SK-N-MC (cell line): ENCODE results near the gene SCIMP.
"Not testable (repeated sequence)": the region's sequence is repeated elsewhere in the genome, so short reads cannot be mapped to it uniquely, and the experiment has no call there.

Experiments
- DNase-seq: peaks from one replicate; pipeline ENCODE4 v3.0.0-alpha.2; 2011; ENCODE audit warnings: low read depth, low spot score
- H3K27ac ChIP-seq: fragments of 200-600 bp; sonication (generic); 2 replicates; pipeline ENCODE4 v1.5.1; 2016; ENCODE audit warnings: mixed run types
- H3K36me3 ChIP-seq: fragments of 200-600 bp; sonication (generic); 2 replicates; pipeline ENCODE4 v1.6.1; 2017; ENCODE audit warnings: antibody characterized with exemption, low read length, mixed read lengths; ENCODE audit not compliant: insufficient read depth
- H3K4me3 ChIP-seq: fragments of 200-600 bp; sonication (generic); 2 replicates; pipeline ENCODE4 v1.5.1; 2016
- H3K9ac ChIP-seq: fragments of 200-600 bp; sonication (generic); 2 replicates; pipeline ENCODE4 v1.8.0; 2017; ENCODE audit warnings: mixed run types, mixed read lengths; ENCODE audit not compliant: insufficient read length
- H3K9me3 ChIP-seq: fragments of 200-600 bp; sonication (generic); 2 replicates; pipeline ENCODE4 v1.6.1; 2017; ENCODE audit warnings: low read depth, mild to moderate bottlenecking, antibody characterized with exemption, low read length, moderate library complexity, mixed read lengths
- EZH2 ChIP-seq: fragments of 200-600 bp; sonication (generic); IDR thresholded peaks from one replicate; pipeline ENCODE4 v1.6.1; 2017; ENCODE audit warnings: antibody characterized with exemption
- FOXP2 ChIP-seq: optimal IDR thresholded peaks from 2 replicates; pipeline ENCODE3; 2011; ENCODE audit warnings: mild to moderate bottlenecking, moderate library complexity; ENCODE audit not compliant: insufficient read depth; ENCODE audit errors: extremely low read length, control extremely low read depth
- POLR2AphosphoS5 ChIP-seq: IDR thresholded peaks from 2 replicates; pipeline ENCODE4 v1.6.1; 2012; ENCODE audit warnings: mild to moderate bottlenecking, low read depth, low read length, borderline replicate concordance

Gene SCIMP

DNA sequence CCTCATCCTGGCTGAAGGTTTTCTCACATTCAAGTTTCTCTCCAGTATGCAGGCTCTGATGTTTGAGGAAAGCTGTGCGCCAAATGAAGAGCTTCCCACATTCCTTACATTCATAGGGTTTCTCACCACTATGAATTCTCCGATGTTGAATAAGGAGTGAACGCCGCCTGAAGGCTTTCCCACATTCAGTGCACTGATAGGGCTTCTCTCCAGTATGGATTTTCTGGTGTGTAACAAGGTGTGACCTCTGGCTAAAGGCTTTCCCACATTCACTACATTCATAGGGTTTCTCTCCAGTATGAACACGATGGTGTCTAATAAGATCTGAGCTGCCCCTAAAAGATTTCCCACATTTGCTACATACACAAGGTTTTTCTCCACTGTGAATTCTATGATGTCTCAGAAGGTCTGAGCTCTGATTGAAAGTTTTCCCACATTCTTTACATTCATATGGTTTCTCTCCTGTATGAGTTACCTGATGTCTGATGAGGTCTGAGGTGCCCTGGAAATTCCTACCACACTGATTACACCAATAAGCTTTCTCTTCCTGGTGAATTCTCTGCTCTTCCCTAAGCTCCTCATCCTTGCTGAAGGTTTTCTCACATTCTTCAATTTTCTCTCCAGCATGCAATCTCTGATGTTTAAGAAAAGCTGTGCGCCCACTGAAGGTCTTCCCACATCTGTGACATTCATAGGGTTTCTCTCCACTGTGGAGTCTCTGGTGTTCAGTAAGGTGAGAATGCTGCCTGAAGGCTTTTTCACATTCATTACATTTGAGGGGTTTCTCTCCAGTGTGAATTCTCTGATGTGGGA lies 51.9 kb downstream of the SCIMP start:
- H3K9me3 ChIP-seq: peaks cover 39% of the 10 kb centered on the region
- 0 out of 2 replicates have a peak overlapping the region, but pooled peaks have one; percentile 2 for H3K4me3 ChIP-seq
- no peak for DNase-seq
- peaks cover 3% of the 10 kb centered on the region for H3K36me3 ChIP-seq
- no peak overlapping the region for H3K27ac ChIP-seq
- no peak overlapping the region for H3K9ac ChIP-seq
- no peak for TF ChIP-seq POLR2AphosphoS5
- no peak for TF ChIP-seq EZH2
- no peak for TF ChIP-seq FOXP2

DNA sequence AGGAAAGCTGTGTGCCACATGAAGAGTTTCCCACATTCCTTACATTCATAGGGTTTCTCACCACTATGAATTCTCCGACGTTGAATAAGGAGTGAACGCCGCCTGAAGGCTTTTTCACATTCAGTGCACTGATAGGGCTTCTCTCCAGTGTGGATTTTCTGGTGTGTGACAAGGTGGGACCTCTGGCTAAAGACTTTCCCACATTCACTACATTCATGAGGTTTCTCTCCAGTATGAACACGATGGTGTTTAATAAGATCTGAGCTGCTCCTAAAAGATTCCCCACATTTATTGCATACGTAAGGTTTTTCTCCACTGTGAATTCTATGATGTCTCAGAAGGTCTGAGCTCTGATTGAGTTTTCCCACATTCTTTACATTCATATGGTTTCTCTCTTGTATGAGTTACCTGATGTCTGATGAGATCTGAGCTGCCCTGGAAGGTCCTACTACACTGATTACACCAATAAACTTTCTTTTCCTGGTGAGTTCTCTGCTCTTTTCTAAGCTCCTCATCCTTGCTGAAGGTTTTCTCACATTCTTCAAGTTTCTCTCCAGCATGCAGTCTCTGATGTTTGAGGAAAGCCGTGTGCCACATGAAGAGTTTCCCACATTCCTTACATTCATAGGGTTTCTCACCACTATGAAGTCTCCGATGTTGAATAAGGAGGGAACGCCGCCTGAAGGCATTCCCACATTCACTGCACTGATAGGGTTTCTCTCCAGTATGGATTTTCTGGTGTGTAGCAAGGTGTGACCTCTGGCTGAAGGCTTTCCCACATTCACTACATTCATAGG lies 53.0 kb downstream of the SCIMP start:
- DNase-seq: no peak
- TF ChIP-seq EZH2 (no peak), POLR2AphosphoS5 (no peak)
- no peak overlapping the region for H3K9ac ChIP-seq
- peaks cover 39% of the 10 kb centered on the region for H3K9me3 ChIP-seq
- H3K4me3 ChIP-seq: no peak overlapping the region
- no peaks in the 10 kb centered on the region; the same call in 1 of the 2 replicates for H3K36me3 ChIP-seq
- H3K27ac ChIP-seq: no peak overlapping the region

DNA sequence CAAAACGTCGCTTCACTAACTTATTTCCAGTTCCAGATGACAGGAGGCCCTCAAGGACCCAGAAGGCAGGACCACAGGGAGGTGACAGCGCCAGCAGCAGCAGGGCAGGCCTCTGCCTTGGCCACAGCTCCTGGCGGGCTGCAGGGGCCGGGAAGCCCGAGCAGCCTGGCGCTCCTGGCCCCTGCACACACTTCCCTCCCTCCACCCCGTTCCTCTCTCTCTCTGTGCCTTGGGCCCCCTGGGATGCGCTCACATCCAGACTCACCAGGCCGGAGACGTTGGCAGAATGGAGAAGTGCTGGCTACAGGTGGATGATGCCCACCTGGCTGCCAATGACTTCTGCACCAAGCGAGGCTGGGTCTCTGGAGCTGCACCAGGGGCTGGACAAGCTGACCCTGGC lies 55.7 kb downstream of the SCIMP start:
- Histone ChIP-seq H3K9me3 (peaks cover 35% of the 10 kb centered on the region), H3K9ac (no peak overlapping the region), H3K27ac (no peak overlapping the region), H3K36me3 (peaks cover 9% of the 10 kb centered on the region; the same call in 1 of the 2 replicates), H3K4me3 (no peak overlapping the region)
- no peak for DNase-seq
- TF ChIP-seq POLR2AphosphoS5 (no peak), FOXP2 (no peak), EZH2 (no peak)

DNA sequence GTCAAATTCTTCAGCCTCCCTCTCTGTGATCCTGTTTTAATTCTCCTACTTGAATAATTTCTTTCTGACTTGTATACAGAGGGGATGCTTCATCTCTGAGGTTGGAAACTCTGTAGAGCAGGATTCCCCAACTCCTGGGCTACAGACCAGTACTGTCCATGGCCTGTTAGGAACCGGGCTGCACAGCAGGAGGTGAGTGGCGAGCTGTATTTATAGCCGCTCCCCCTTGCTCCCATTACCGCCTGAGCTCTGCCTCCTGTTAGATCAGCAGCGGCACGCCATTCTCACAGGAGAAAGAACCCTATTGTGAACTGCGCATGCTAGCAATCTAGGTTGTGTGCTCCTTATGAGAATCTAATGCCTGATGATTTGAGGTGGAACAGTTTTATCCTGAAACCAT lies 59.6 kb downstream of the SCIMP start:
- not testable (repeated sequence) for H3K27ac ChIP-seq, H3K4me3 ChIP-seq, H3K9ac ChIP-seq, DNase-seq, H3K36me3 ChIP-seq, H3K9me3 ChIP-seq

DNA sequence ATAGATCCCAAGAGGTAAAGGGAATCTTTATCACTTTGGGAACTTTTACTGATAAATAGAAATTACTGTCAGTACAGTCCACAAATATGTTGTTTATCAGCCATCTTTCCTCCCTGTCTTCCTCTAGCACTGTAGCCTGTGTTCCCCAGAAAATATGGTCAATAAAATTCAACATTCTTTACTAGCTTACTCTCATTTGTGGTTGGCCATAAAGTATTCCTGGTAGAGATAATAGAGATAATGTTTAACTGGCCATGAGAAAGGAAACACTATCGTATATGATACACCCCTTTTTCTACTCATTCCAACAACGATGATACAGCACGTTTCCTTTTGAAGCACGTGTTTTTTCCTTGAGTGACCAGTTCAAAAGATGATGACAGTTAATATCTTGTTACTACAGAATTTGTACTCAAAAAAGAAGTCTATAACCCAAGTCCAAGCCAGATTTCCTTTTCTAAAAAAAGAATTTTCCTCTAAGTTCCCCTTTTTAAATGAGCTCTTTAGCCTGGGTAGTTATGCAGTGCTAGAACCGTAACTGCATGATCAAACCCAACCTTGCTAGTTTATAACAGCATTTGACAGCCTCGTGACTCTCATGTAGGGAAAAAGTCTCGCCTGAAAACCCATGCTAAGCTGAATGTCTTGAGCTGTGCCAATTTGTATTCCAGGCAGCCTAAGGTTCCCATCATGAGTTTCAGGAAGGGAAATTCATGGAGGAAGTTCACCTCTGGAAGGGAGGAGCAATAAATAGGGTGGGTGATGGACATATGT lies 68.7 kb downstream of the SCIMP start:
- H3K4me3 ChIP-seq, DNase-seq, H3K9ac ChIP-seq, H3K36me3 ChIP-seq, H3K27ac ChIP-seq, H3K9me3 ChIP-seq: not testable (repeated sequence)

DNA sequence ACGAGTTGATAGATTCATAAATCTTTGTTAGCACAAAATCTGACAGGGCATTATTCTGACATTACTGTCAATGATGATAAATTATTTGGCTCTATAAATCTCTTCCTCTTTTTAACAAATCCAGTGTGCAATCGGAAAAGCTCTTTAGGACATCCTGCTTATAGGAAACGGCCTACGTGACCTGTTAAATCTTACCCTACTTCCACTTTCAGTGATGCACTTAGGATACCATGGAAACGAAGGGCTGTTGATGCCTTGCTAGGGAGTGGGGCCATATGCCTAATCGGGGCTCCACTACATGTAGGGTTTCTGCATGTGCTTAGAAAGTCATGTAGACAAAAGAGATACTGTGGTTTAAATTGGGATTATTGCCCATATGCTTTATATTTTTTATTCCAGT lies 70.2 kb downstream of the SCIMP start:
- Histone ChIP-seq H3K36me3 (no peaks in the 10 kb centered on the region), H3K9ac (no peak overlapping the region), H3K9me3 (no peaks in the 10 kb centered on the region), H3K4me3 (no peak overlapping the region), H3K27ac (no peak overlapping the region)
- DNase-seq: no peak
- no peak for TF ChIP-seq POLR2AphosphoS5

DNA sequence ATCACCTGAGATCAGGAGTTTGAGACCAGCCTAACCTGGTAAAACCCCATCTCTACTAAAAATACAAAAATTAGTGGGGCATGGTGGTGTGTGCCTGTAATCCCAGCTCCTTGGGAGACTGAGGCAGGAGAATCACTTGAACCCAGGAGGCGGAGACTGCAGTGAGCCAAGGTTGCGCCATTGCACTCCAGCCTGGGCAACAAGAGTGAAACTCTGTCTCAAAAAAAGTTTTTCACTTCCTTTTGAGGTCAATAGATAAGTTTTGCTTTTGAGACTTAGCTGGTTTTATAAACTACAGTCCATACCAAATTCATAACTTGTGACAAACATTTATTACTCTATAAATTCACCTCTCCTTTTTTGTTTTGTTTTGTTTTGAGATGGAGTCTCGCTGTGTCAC lies 72.9 kb downstream of the SCIMP start:
- not testable (repeated sequence) for DNase-seq, H3K27ac ChIP-seq, H3K9ac ChIP-seq

DNA sequence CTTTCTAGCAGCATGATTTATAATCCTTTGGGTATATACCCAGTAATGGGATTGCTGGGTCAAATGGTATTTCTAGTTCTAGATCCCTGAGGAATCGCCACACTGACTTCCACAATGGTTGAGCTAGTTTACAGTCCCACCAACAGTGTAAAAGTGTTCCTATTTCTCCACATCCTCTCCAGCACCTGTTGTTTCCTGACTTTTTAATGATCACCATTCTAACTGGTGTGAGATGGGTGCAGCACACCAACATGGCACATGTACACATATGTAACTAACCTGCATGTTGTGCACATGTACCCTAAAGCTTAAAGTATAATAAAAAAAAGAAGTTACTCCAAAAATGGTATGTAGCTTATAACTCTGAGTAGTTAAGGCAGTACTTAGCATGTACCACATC lies 74.0 kb downstream of the SCIMP start:
- not testable (repeated sequence) for DNase-seq, H3K9ac ChIP-seq, H3K27ac ChIP-seq, H3K36me3 ChIP-seq, H3K9me3 ChIP-seq, H3K4me3 ChIP-seq

More for the DNA sequence above, 72.9 kb downstream of the SCIMP start:
- not testable (repeated sequence) for H3K36me3 ChIP-seq, H3K9me3 ChIP-seq, H3K4me3 ChIP-seq
